Parathyroid adenoma (tissue), 2 donors: ENCODE data around the gene TAS2R41.

ENCODE experiments used
- H2AFZ ChIP-seq: fragments of 300-600 bp; sonication (generic); one replicate; pipeline ENCODE4 v1.7.0; 2017; ENCODE audit warnings: antibody characterized with exemption, mild to moderate bottlenecking
- H3K27ac ChIP-seq: fragments of 300-600 bp; sonication (generic); one replicate; pipeline ENCODE4 v1.7.0; 2017
- H3K27me3 ChIP-seq: fragments of 300-600 bp; sonication (generic); one replicate; pipeline ENCODE4 v1.7.0; 2017; ENCODE audit warnings: low read length; ENCODE audit not compliant: control insufficient read depth, insufficient read depth
- H3K36me3 ChIP-seq: fragments of 300-600 bp; sonication (generic); one replicate; pipeline ENCODE4 v1.7.0; 2017; ENCODE audit warnings: low read length; ENCODE audit not compliant: control insufficient read depth, insufficient read depth
- H3K4me1 ChIP-seq: fragments of 300-600 bp; sonication (generic); one replicate; pipeline ENCODE4 v1.7.0; 2017; ENCODE audit warnings: control low read depth
- H3K4me2 ChIP-seq: fragments of 300-600 bp; sonication (generic); one replicate; pipeline ENCODE4 v1.7.0; 2017; ENCODE audit warnings: low read length
- H3K4me3 ChIP-seq: fragments of 300-600 bp; sonication (generic); one replicate; pipeline ENCODE4 v1.7.0; 2017; ENCODE audit warnings: low read depth, low read length
- H3K79me2 ChIP-seq: fragments of 300-600 bp; sonication (generic); one replicate; pipeline ENCODE4 v1.7.0; 2017; ENCODE audit warnings: control low read depth
- H3K9ac ChIP-seq: fragments of 300-600 bp; sonication (generic); one replicate; pipeline ENCODE4 v1.7.0; 2017; ENCODE audit warnings: mild to moderate bottlenecking
- H3K9me3 ChIP-seq: fragments of 300-600 bp; sonication (generic); one replicate; pipeline ENCODE4 v1.7.0; 2017; ENCODE audit warnings: low read length; ENCODE audit not compliant: control insufficient read depth
- CTCF ChIP-seq: fragments of 300-600 bp; sonication (generic); IDR thresholded peaks from one replicate; pipeline ENCODE4 v1.7.0; 2017; ENCODE audit warnings: antibody characterized with exemption, mild to moderate bottlenecking
- donor health status: primary hyperparathyroidism.

The TAS2R41 gene

GRCh38 chr7:143510854-143511592 is 33.4 kb downstream of the TAS2R41 start:
- Histone ChIP-seq H3K36me3 (no peaks in the 10 kb centered on the region), H2AFZ (no peak overlapping the region), H3K4me1 (peaks cover 45% of the 10 kb centered on the region), H3K79me2 (no peaks in the 10 kb centered on the region), H3K4me2 (no peak overlapping the region), H3K4me3 (no peak overlapping the region), H3K9me3 (no peaks in the 10 kb centered on the region), H3K27me3 (no peaks in the 10 kb centered on the region), H3K27ac (peak overlapping the region; percentile 87), H3K9ac (no peak overlapping the region)
- no peak for TF ChIP-seq CTCF

DNA sequence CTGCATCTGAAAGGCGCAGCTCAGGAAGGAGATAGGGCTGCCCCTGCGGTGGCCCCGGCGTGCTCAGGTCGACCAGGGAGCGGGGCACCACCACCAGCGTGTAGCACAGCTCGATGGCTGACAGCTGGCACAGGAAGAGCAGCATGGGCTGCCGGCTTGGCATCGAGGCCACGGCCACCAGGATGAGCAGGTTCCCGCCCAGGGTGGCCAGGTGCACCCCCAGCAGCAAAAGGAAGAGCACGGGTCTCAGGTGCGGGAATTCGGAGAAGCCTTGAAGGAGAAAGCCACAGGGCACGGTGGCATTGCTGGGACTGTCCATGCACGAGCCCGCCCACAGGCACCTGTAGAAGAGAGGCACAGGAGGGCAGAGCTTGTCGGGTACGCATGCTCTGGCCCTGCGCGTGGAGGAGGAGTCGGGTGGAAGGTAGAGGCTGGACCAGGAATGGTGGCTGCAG is 33.9 kb downstream of the TAS2R41 start:
- Histone ChIP-seq H3K36me3 (no peaks in the 10 kb centered on the region), H3K4me1 (peaks cover 51% of the 10 kb centered on the region), H3K9me3 (no peaks in the 10 kb centered on the region), H3K79me2 (no peaks in the 10 kb centered on the region), H3K9ac (no peak overlapping the region), H2AFZ (no peak overlapping the region), H3K27ac (peak overlapping the region; percentile 87), H3K4me3 (no peak overlapping the region), H3K4me2 (no peak overlapping the region), H3K27me3 (no peaks in the 10 kb centered on the region)
- no peak for TF ChIP-seq CTCF

- Histone ChIP-seq H3K79me2 (no peaks in the 10 kb centered on the region), H3K36me3 (no peaks in the 10 kb centered on the region), H3K4me1 (peaks cover 58% of the 10 kb centered on the region), H2AFZ (no peak overlapping the region), H3K9me3 (no peaks in the 10 kb centered on the region), H3K27me3 (no peaks in the 10 kb centered on the region), H3K4me3 (no peak overlapping the region), H3K27ac (peak overlapping the region; percentile 87), H3K9ac (no peak overlapping the region), H3K4me2 (no peak overlapping the region)
- no peak for TF ChIP-seq CTCF
These were observed 35.0 kb downstream of the TAS2R41 start for GRCh38 chr7:143512488-143513340.

DNA sequence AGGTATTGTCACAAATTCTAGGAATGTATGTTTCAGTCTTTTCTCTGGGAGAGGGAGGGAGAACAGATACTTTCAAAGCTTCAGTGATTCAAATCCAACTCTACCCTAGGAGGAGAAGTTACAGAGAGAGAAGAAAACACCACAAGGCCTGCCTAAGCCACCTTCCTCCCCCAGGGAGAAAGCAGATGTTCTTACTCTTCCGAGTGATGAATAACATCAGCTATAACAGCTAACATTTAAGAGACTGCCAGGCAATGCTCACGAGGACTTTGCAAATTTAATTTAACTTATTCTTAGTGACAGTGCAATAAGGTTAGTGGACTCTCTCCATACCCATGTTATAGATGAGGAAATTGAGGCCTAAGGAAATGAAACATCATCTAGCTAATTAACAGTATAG is 36.8 kb downstream of the TAS2R41 start:
- no peaks in the 10 kb centered on the region for H3K27me3 ChIP-seq
- peak overlapping the region; percentile 4 for H3K4me3 ChIP-seq
- H3K36me3 ChIP-seq: no peaks in the 10 kb centered on the region
- no peaks in the 10 kb centered on the region for H3K79me2 ChIP-seq
- H3K27ac ChIP-seq: peak overlapping the region; percentile 87
- H3K4me1 ChIP-seq: peaks cover 51% of the 10 kb centered on the region
- TF ChIP-seq CTCF: no peak
- H3K9ac ChIP-seq: no peak overlapping the region
- no peaks in the 10 kb centered on the region for H3K9me3 ChIP-seq
- no peak overlapping the region for H2AFZ ChIP-seq
- peak overlapping the region; percentile 5 for H3K4me2 ChIP-seq
